ENCODE results near the gene RAB26. TPM values are rescaled to one million over a fixed set of nuclear protein-coding genes. Genes with fewer than 3 reads are reported as not detected.
"Not testable (repeated sequence)": the region's sequence is repeated elsewhere in the genome, so short reads cannot be mapped to it uniquely, and the experiment has no call there.

The RAB26 gene
- total and polyA plus RNA-seq, 2 experiments from 2014 or later: 4.1 to 8.7 TPM

DNA sequence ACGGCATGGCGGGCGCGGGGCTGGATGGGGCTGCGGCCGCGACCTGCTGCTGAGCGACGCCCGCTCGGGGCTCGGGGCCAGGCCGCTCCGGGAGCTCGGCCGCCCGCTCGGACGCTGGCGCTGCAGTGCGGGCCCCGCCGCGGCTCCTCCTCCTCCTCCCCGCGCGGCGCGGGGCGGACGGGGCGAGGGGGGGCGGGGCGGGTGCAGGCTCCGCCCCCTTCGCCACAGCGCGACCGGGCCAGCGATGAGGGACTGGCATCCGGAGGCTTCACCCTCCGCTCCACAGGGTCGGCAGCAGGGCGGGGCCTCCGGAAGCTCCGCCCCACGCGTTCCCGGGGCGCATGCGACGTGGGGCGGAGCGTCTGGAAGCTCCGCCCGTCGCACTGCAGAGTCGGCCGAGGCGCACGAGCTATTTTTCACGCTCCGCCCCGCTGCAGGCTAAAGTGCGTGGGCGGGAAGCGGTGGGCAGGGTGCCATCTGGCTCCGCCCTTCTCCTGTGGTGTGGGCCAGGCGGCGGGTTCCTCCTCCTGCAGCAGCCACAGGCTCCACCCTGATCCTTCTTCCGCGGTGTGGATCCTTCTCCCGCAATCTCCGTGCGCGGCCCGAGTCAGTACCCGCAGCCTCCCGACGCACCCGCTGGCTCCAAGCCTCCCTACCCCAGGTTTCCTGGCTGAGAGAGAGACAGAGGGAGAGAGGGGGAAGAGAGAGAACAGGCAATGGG lies 12.5 kb upstream of the RAB26 start, which contains the start of gene PKD1:
Gene PKD1 (minus strand): TSS at position 129 of the 721 bp plus-strand sequence. CDS start 209 bp downstream, outside the sequence.
- peak; percentile 84 for ATAC-seq

DNA sequence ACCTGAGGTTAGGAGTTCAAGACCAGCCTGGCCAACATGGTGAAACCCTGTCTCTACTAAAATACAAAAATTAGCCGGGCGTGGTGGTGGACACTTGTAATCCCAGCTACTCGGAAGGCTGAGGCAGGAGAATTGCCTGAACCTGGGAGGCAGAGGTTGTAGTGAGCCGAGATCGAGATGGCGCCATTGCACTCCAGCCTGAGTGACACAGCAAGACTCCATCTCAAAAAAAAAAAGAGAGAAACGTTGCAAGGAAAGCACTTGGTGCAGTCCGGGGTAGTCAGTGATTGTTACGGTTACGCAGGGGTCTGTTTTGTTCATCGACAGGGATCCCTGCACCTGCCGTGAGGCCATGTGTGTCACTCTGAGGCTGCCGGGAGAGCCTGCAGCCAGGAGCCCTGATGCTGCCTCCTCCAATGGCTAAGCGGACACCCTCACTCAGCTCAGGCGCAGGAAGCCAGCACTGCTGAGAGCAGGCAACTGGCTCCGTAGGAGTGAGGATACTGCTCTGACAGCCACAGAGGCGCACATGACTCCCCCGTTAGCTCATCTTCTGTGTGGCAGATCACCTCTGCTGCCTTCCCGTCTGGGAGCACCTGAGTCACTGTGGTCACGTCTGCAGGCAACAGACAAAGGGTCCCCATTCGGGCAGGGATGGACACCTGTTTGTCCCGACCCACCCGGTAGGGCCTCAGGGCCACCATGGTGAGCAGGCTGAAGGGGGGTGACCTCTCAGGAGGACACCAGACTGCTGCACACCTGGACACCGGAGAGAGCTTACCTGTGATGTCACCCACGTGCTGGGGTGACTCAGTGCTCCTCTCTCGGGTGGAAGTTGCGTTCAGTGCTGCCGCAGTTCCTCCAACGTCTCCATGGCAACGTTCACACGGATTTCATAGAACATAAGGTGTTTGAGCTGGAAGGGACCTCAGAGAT lies 5.2 kb upstream of the RAB26 start:
- H3K4me3 Mint-ChIP-seq: no peak overlapping the region
- Histone ChIP-seq H4K20me1 (replicated peaks; ENCODE audit: insufficient read depth) (no peaks in the 10 kb centered on the region), H3F3A (replicated peaks; ENCODE audit: low read depth) (peaks cover 11% of the 10 kb centered on the region), H2AFZ (no peak overlapping the region), H3K4me1 (ENCODE audit: insufficient read depth) (no peaks in the 10 kb centered on the region), H3K4me3 (no peak overlapping the region), H3K27ac (ENCODE audit: low read depth) (no peak overlapping the region), H3K79me2 (replicated peaks; ENCODE audit: insufficient read depth) (no peaks in the 10 kb centered on the region), H3K27me3 (ENCODE audit: insufficient read depth) (peaks cover 9% of the 10 kb centered on the region; the same call in 1 of the 2 replicates), H3K36me3 (ENCODE audit: insufficient read depth) (no peaks in the 10 kb centered on the region), H3K4me2 (no peak overlapping the region), H3K9me2 (ENCODE audit: insufficient read depth) (no peaks in the 10 kb centered on the region)
- no peaks in the 10 kb centered on the region for H3K9me3 Mint-ChIP-seq
- H3K36me3 Mint-ChIP-seq (ENCODE audit: low read depth): no peaks in the 10 kb centered on the region
- DNase-seq (ENCODE audit: low spot score) (no peak), ATAC-seq (no peak)
- peaks cover 10% of the 10 kb centered on the region for H3K27me3 Mint-ChIP-seq (ENCODE audit: insufficient read depth, low read depth, poor library complexity)
- no peaks in the 10 kb centered on the region; the same call in 2 of the 3 replicates for H3K4me1 Mint-ChIP-seq
- no peak overlapping the region for H3K27ac Mint-ChIP-seq
- TF ChIP-seq CREB1 (CRISPR knock-in tag; IDR thresholded peaks at IDR 0.05; ENCODE audit: low read depth): no peak
- TF ChIP-seq, protein P1, sequence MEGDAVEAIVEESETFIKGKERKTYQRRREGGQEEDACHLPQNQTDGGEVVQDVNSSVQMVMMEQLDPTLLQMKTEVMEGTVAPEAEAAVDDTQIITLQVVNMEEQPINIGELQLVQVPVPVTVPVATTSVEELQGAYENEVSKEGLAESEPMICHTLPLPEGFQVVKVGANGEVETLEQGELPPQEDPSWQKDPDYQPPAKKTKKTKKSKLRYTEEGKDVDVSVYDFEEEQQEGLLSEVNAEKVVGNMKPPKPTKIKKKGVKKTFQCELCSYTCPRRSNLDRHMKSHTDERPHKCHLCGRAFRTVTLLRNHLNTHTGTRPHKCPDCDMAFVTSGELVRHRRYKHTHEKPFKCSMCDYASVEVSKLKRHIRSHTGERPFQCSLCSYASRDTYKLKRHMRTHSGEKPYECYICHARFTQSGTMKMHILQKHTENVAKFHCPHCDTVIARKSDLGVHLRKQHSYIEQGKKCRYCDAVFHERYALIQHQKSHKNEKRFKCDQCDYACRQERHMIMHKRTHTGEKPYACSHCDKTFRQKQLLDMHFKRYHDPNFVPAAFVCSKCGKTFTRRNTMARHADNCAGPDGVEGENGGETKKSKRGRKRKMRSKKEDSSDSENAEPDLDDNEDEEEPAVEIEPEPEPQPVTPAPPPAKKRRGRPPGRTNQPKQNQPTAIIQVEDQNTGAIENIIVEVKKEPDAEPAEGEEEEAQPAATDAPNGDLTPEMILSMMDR (conservative IDR thresholded peaks at IDR 0.05; ENCODE audit: low read depth in 2 of 2): no peak
- no peak for TF ChIP-seq EZH2 (IDR thresholded peaks at IDR 0.05; ENCODE audit: low read depth, unreplicated experiment)
- no peak for TF ChIP-seq ZNF114 (CRISPR knock-in tag; IDR thresholded peaks at IDR 0.05)
- no peak for TF ChIP-seq STAT1 (IDR thresholded peaks at IDR 0.05; ENCODE audit: unreplicated experiment)
- TF ChIP-seq EZH2phosphoT487 (IDR thresholded peaks at IDR 0.05; ENCODE audit: unreplicated experiment): no peak
- no peak for TF ChIP-seq ZNF331 (CRISPR knock-in tag; IDR thresholded peaks at IDR 0.05; ENCODE audit: low read depth)
- TF ChIP-seq, protein P2, sequence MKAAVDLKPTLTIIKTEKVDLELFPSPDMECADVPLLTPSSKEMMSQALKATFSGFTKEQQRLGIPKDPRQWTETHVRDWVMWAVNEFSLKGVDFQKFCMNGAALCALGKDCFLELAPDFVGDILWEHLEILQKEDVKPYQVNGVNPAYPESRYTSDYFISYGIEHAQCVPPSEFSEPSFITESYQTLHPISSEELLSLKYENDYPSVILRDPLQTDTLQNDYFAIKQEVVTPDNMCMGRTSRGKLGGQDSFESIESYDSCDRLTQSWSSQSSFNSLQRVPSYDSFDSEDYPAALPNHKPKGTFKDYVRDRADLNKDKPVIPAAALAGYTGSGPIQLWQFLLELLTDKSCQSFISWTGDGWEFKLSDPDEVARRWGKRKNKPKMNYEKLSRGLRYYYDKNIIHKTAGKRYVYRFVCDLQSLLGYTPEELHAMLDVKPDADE (IDR thresholded peaks at IDR 0.05): no peak
- TF ChIP-seq NANOG (IDR thresholded peaks at IDR 0.05; ENCODE audit: borderline replicate concordance): no peak
- TF ChIP-seq JUNB (IDR thresholded peaks at IDR 0.05; ENCODE audit: unreplicated experiment): no peak
- TF ChIP-seq POLR2AphosphoS5 (IDR thresholded peaks at IDR 0.05; ENCODE audit: low read depth): no peak
- TF ChIP-seq, protein P3, sequence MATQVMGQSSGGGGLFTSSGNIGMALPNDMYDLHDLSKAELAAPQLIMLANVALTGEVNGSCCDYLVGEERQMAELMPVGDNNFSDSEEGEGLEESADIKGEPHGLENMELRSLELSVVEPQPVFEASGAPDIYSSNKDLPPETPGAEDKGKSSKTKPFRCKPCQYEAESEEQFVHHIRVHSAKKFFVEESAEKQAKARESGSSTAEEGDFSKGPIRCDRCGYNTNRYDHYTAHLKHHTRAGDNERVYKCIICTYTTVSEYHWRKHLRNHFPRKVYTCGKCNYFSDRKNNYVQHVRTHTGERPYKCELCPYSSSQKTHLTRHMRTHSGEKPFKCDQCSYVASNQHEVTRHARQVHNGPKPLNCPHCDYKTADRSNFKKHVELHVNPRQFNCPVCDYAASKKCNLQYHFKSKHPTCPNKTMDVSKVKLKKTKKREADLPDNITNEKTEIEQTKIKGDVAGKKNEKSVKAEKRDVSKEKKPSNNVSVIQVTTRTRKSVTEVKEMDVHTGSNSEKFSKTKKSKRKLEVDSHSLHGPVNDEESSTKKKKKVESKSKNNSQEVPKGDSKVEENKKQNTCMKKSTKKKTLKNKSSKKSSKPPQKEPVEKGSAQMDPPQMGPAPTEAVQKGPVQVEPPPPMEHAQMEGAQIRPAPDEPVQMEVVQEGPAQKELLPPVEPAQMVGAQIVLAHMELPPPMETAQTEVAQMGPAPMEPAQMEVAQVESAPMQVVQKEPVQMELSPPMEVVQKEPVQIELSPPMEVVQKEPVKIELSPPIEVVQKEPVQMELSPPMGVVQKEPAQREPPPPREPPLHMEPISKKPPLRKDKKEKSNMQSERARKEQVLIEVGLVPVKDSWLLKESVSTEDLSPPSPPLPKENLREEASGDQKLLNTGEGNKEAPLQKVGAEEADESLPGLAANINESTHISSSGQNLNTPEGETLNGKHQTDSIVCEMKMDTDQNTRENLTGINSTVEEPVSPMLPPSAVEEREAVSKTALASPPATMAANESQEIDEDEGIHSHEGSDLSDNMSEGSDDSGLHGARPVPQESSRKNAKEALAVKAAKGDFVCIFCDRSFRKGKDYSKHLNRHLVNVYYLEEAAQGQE (IDR thresholded peaks at IDR 0.05; ENCODE audit: unreplicated experiment): no peak

More for the DNA sequence above, 12.5 kb upstream of the RAB26 start, which contains the start of gene PKD1:
- H3K9me3 Mint-ChIP-seq; H3K4me1 Mint-ChIP-seq; H3F3A ChIP-seq (replicated peaks; ENCODE audit: low read depth); H3K36me3 Mint-ChIP-seq (ENCODE audit: low read depth); H3K9me2 ChIP-seq (ENCODE audit: insufficient read depth); H4K20me1 ChIP-seq (replicated peaks; ENCODE audit: insufficient read depth); H3K27ac ChIP-seq (ENCODE audit: low read depth); H3K36me3 ChIP-seq (ENCODE audit: insufficient read depth); H3K4me1 ChIP-seq (ENCODE audit: insufficient read depth); H3K27me3 Mint-ChIP-seq (ENCODE audit: insufficient read depth, low read depth, poor library complexity); H3K79me2 ChIP-seq (replicated peaks; ENCODE audit: insufficient read depth); H3K27me3 ChIP-seq (ENCODE audit: insufficient read depth): not testable (repeated sequence)
- peak within 1 kb of the TSS; percentile 32; the same call in 1 of the 2 replicates for H2AFZ ChIP-seq
- H3K27ac Mint-ChIP-seq: peak within 1 kb of the TSS; percentile 93
- H3K4me3 Mint-ChIP-seq: peak within 1 kb of the TSS; percentile 93
- peak within 1 kb of the TSS; percentile 58 for H3K4me3 ChIP-seq
- H3K4me2 ChIP-seq: peak within 1 kb of the TSS; percentile 70
- peak; percentile 81 for DNase-seq (ENCODE audit: low spot score)
- peak; percentile 51; the same call in 1 of the 2 replicates for TF ChIP-seq POLR2AphosphoS5 (IDR thresholded peaks at IDR 0.05; ENCODE audit: low read depth)

Data from GM23338 (cell line).